Ovary (tissue), 3 donors: ENCODE data around the gene EOLA1.

ENCODE experiments used
- CTCF ChIP-seq, 3 donors: fragments of 450-650 bp in 2 of 3; fragments of 200-600 bp in 1 of 3; IDR thresholded peaks; one replicate each; pipeline versions ENCODE4 v1.5.1 to v1.8.0; 2016 to 2022; ENCODE audit warnings: antibody characterized with exemption in 3 of 3, mild to moderate bottlenecking in 1 of 3
- POLR2A ChIP-seq: fragments of 450-650 bp; IDR thresholded peaks from one replicate; pipeline ENCODE4 v1.6.1; 2017; ENCODE audit warnings: antibody characterized with exemption, mild to moderate bottlenecking, moderate library complexity
- donor health status: DM: no; HTN: no; CAD: no.

DNA sequence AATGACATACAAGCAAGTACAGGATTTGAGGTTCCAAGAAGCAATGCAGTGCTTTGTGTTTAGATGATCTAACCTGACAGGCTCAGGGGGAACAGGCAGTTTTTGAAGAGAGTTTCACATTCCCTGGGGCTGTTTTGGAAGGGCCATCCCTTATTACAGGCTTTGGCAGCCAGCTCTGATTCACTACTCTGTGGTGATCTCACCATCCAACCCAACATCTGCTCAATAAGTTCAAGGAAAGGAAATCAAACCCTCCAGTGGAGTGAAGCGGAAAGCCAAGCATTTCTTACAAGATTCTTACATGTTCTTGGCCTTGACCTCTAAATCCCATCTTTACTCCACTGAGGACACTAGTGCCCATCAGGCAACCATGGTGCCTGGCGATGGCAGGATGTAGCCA is 43.2 kb upstream of the EOLA1 start:
- TF ChIP-seq POLR2A (no peak), CTCF (IDR thresholded peaks at IDR 0.05) (no peak)
